T47D (cell line): Measurements from ENCODE around the gene NOLC1.

Experiments
- DNase-seq, 2 experiments: peaks; one replicate each; pipeline versions ENCODE4 v3.0.0 to v3.0.0-alpha.2; 2011 to 2012; ENCODE audit warnings: low read depth in 1 of 2, low spot score in 1 of 2
- JUND ChIP-seq: IDR thresholded peaks from 2 replicates; pipeline ENCODE4 v1.6.1; 2012; ENCODE audit warnings: low read depth
- in situ Hi-C: cut with HindIII; loops from 2 replicates; pipeline ENCODE4 v1.10.0; 2016; ENCODE audit warnings: low sequenced_read_pairs, low pct_unique_long_range_greater_than_20kb

NOLC1 gene

DNA sequence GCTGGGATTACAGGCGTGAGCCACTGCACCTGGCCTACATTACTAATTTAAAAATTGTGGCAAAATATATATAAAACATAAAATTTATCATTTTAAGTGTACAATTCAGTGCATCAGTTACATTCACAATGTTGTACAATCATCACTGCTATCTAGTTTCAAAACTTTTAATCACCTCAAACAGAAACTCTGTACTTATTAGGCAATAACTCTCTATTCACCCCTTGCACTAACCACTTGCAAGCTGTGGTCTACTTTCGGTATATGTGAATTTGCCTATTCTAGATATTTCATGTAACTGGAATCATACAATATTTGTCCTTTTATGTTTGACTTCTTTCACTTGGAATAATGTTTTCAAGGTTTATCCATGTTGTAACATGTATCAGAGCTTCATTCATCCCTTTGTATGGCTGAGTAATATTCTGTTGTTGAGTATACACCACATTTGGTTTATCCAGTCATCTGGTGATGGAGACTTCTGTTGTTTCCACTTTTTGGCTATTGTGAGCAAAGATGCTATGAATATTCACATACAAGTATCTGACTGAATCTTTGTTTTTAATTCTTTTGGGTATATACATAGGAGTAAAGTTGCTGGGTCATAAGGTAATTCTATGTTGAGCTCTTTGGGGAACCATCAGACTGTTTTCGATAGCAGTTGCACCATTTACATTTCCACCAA is 59.6 kb downstream of the NOLC1 start:
- no peak for DNase-seq
- in situ Hi-C loops: no loop called here
- TF ChIP-seq JUND: no peak
